GM19351 (cell line): Measurements from ENCODE around the gene MYO7A.

ENCODE experiments used
- ATAC-seq: cut with Tn5 transposase; IDR thresholded peaks from one replicate; pipeline ENCODE4 v1.9.1; 2021; ENCODE audit warnings: mild to moderate bottlenecking, moderate library complexity; ENCODE audit not compliant: unreplicated experiment

The MYO7A gene

DNA sequence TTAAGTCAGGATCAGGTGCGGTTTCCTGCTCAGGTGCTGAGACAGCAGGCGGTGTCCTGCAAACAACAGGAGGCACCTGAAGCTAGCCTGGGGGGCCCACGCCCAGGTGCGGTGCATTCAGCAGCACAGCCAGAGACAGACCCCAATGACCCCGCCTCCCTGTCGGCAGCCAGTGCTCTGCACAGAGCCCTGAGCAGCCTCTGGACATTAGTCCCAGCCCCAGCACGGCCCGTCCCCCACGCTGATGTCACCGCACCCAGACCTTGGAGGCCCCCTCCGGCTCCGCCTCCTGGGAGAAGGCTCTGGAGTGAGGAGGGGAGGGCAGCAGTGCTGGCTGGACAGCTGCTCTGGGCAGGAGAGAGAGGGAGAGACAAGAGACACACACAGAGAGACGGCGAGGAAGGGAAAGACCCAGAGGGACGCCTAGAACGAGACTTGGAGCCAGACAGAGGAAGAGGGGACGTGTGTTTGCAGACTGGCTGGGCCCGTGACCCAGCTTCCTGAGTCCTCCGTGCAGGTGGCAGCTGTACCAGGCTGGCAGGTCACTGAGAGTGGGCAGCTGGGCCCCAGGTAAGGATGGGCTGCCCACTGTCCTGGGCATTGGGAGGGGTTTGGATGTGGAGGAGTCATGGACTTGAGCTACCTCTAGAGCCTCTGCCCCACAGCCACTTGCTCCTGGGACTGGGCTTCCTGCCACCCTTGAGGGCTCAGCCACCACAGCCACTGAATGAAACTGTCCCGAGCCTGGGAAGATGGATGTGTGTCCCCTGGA, at the start of gene MYO7A:
MYO7A (plus strand) TSS at position 327 of the 772 bp plus-strand sequence. CDS start 2,389 bp downstream, outside the sequence.
- no peak for ATAC-seq

DNA sequence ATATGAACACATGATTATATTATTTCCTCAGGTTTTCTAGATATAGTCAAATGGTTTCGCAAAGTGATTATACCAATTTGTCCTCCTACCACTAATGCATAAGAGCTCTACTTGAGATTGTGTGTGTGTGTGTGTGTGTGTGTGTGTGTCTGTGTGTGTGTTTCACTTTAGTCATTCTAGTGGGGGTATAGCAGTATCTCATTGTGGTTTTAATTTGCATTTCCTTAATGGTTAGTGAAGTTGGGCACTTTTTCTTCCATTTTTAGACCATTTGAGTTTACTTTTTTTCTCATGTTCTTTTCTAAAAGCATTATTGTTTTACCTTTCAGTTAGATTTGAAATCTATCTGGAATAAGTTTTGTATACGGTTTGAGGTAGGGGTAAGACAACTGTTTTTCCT, 48.4 kb upstream of the MYO7A start:
- ATAC-seq, result no peak

DNA sequence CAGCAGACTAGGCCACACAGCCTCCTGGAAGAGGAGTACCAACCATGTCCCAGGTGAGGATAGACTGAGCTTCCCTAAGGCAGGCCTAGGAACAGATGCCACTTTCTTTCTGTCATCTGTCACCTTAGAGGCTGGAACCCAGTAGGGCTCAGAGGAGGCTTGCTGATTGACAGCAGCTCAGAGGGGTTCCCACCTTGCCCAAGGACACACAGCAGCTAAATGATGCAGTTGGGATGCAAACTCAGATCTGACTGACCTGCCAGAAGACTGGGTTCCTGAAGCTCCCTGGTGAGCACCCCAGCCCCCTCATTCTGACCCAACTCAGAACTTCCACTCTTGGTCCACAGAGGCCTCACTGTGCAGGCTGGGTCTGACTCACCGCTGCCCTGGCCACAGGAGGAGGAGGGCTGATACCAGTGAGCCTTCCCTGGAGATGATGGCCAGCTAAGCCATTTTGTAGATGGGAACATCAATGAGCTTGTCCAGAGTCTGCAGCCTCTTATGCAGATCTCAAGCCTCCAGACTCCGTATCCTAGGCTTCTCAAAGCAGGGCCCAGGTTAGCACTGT, 47.3 kb upstream of the MYO7A start:
- no peak for ATAC-seq

DNA sequence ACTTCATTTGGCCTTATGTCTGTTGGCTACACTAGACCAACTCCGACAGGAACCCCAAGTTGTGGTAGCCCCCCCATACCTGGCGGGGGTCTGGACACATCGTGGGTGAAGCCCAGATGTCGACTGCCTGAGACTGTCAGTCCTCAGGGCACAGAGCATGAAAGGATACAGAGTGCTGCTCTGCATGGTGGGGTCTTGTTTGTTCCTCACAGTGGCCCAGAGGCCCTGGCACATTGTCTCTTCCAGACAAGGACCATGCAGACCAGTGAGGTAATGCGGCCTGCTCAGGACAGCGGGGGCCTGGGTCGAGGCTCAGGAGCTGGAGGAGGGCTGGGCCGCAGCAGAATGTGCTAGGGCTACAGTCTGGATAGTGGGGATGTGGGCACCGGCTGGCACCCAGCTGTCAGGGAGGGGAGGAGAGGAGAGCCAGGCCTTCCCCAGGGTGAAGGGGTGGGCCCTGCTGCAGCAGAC, 46.6 kb upstream of the MYO7A start:
- no peak for ATAC-seq

DNA sequence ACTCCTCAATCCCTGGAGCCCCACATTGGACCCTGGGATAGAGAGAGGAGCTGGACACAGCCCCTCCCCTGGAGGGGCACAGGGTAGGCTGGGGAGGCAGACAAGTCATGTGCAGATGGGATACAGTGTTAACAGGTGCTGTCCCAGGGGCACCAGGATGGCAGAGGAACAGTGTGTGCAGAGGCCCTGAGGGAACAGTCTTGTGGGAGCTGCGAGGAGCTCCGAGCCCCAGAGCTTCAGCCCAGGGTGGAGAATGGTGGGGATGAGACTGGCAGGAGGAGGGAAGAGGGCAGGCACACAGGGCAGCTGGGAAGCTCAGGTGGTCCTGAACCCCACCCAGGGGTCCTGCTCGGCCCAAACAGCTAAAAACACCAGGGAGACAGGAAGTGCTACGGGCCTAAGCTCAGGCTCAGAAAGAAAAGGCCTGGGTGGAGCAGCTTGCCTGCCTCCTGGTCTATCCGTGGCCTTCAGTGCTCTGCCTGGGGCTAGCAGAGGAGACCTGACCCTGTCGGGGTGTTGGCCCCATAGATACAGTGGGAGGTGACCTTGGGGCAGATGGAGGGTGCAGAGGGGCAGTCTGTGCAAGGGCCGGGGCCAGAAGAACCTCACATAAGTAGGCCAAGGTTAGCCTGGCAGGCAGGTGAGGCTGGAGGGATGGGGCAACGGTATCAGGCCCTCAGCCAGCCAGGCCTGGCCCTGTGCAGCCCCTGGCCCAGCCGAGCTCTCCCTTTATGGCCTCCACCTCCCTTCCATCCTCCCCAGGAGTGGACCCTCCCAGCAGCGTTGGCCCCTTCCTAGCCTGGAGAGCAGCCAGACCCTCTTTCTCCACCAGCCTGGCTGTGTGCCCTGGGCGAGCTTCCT, 45.8 kb upstream of the MYO7A start:
- ATAC-seq, result no peak

DNA sequence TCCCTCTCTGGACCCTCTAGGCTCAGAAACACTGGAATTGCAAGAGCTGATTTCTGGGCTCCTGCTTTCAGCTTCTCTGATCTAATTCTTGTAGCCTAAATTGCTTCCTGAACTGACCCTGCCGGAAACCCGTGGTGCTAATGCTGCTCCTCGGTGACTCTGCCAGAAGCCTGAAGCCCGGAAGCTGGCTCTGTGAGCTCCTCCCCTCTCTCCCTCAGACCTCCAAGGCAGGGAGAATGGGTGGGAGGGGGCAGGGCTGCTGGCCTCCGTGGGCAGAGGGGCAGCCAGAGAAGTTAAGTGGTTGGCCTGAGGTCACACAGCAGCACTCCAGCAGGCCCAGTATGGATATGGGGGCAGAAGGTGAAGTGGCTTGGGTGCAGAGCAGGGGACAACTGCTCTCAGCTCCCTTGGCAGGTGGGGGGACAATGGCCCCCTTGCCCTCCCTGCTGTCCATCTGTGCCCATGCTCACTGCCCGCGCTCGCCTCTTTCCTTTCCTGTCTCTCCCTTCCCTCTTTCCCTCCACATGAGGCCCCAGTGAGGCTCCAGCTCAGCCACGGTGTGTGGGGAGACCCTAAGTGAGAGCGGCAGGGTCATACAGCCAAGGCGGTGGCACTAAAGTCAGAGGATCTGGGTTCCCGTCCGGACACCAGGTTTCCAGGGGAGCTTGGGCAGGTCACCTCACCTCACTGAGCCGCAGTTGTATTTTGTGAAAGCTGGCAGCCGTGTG, 45.0 kb upstream of the MYO7A start:
- no peak for ATAC-seq

DNA sequence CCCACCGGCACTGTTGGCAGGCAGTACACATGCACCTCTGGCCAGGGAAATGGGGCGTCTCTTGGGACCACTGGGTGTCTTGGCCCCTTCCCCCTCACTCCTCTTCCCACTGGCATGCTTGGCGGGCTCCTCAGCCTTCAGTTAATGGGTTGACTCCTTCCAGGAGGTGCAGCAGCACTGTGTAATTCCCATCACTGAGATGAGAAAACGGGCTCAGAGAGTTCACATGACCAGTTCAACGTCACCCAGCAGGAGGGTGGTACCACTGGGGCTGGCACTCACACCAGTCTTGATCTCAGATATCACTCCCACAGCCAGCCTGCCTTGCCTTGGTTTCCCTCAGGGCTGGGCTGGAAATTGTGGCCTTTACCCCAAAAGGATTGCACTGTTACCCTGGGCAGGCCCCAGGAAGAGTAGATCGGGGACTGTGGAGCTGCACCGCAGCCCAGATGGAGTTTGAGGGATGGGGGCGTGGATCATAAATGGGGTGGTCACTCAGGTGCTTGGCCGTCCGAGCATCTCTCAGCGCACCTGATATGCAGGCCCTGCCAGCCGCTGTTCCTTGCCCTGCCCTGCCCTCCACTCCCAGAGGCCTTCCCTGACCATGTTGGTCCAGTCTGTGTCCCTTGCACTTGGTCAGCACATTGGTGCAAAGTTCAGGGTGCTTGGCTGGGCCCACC, 44.3 kb upstream of the MYO7A start:
- no peak for ATAC-seq

DNA sequence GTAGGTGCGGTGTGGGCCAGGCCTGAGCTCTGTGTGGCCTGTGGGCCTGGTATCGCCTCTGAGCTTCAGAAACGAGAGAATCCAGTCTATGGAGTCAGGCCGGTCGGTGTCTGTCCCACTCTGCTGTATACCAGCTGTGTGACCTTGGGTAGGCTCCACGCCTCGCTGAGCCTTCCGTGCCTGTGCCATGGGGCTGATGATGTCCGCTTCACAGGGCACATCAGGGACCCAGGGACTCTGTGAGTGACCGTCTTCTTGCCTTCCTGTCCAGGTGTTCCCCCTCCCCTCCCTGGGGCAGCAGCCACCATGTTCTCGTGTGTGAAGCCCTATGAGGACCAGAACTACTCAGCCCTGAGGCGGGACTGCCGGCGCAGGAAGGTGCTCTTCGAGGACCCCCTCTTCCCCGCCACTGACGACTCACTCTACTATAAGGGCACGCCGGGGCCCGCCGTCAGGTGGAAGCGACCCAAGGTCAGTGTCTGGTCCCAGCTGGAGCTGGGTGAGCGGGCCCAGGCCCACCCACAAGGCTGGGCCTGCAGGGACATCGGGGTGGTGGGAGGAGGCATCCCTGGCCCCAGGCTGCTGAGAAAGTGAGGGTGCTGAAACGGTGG, 43.4 kb upstream of the MYO7A start:
- no peak for ATAC-seq

DNA sequence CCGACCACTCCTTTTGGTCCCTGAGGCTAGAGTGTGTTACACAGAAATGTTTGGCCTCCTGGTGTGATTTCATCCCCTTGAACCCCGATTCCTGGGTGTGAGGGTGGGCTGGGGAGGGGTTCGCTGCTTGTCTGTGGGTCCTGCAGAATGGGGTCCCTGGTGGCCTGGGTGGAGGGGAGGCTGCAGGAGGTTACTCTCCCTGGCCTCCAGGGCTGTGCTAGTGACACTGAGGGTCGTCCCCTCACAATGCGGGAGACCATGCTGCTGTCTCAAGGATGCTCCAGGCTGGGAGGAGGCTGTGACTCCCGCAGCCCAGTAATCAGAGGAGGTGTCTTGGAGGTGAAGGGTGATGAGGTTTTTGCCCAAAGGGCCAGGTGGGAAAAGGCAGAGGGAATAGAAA, 42.4 kb upstream of the MYO7A start:
- no peak for ATAC-seq

DNA sequence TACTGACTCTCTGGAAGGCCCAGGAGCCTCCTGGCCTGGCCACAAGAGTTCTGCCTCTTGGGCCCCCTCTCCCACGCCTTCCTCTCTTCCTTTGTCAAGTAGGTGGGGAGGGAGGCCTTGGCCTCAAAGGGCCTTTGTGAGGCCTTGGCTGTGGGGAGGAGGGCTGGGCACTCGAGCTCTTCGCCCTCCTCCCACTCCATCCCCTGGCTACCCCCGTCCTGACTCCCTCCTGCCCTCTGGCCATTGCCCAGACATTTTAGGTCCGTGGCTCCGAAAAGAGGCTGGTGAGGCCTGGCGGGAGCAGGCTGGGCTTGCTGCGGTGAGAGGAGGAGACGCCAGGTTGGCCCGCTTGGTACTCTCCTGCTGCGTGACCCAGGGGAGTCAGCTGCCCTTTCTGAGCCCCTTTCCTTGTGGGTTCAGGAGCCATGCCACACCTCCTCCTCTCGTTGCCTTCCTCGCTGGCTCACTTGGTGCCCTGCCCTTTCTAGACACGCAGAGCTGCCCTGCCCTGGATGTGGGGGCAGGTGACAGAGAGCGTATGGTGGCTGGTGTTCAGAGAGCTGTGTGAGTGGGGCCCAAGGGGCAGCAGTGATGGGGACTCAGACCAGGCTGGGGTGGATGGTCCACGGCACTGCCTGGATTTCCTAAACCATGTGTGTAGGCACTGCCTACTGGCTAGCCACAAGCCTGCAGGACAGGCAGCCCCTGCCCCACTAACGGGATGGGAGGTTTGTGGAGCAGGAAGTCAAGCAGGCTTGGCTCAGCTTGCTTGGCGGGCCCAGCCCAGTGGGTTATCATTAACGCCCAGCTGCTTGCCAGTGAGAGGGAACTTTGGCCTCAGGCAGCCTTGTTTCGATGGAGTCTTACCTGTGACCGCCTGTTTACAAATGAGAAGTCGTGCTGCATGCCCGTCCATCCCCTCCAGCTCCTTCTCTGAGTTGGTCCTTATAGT, 41.2 kb upstream of the MYO7A start:
- ATAC-seq, result no peak

DNA sequence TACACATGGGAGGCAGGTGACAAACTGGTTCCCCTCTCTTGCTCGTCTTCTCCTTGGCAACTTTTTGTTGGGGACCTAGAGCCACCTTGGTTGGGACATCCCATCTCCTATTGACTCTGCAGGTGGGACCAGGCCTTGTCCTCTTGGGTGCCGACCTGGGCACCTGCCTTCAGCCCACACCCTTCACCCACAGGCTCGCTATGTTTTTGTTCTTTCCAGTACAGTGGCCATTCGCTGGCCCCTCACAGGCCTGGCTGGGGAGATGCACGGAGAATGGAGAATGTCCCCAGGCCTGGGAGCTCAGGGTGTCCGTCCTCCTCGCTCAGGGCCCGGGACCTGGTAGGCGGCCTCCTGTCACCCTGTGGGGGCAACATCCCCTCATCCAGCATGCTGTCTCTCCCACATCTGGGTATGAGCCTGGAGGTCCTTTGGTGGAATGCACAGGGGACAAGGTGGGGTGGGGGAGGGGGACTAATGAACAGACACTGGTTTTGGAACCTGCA, 40.3 kb upstream of the MYO7A start:
- no peak for ATAC-seq

DNA sequence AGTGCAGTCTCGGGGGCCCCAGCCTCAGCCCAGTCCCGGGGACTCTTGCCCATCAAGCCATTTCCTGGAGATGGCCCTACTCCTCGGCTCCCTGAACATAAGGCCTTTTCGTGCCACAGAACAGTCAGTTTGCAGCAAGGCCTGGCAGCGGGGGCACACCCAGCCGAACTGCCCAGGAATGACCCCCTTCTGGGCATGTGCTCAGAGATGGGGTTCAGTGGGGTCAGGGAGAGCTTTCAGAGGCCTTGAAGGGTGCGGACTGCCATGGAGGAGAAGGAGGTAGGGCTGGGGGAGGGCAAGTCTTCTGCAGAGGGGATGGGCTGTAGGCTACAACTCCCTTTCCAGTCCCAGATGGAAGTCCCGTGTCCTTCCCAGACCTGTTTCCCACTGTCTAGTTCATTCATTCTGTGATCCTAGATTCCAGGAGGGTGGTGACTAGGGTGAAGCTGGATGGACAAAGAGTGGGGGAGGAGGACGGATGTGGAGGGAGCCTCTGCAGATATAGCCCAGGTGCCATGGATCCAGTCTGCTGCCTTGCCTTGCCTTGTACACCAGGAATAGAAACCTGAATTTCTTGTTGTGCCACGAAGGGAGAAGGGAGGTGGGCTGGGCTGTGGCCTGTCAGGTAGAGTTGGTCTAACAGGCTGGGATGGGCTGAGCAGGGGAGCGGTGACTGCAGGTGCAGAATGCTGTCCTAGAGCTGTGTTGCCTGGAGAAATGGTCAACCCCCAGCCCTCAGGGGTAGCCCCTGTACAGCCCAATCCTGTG, 39.6 kb upstream of the MYO7A start:
- no peak for ATAC-seq

DNA sequence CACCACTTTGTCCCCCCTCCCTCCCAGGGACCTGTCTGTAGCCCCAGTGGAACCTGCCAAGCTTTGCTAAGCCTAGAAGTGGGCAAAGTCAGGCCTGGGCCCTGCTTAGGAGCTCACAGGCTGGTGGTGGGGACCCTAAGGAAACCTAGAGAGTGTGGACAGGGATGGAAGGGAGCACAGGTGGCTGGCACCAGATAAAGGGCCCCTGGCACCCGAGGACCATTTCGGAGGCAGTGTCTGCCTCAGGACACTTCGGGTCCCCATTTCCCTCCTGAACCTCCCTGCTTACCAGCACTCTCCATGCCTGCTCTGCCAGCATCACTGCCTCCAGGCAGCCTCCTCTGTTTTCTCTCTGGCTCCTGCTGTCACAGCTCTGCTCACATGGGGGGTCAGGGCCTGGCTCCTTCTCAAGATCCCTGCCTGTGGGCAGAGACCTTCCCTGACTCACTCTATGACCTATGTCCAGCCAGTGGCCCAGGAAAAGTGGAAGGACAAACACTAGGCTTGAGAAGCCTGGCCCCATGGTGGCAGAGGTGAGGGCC, 39.0 kb upstream of the MYO7A start:
- ATAC-seq, result no peak

DNA sequence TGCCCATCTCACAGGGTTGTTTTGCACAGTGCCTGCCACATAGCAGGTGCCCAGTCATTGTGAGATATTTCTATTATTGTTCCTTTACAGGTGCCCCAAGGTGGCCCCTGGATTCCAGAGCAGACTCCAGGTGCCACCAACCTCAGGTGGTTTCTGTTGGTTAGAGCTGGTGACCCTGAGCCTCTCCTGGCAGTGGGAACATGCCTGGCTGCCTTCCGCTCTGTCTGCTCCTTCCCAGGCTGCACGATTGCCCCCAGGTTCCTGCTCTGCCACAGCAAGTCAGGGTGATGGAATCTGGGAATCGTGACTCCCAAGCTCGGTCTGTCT, 38.0 kb upstream of the MYO7A start:
- ATAC-seq, result no peak

DNA sequence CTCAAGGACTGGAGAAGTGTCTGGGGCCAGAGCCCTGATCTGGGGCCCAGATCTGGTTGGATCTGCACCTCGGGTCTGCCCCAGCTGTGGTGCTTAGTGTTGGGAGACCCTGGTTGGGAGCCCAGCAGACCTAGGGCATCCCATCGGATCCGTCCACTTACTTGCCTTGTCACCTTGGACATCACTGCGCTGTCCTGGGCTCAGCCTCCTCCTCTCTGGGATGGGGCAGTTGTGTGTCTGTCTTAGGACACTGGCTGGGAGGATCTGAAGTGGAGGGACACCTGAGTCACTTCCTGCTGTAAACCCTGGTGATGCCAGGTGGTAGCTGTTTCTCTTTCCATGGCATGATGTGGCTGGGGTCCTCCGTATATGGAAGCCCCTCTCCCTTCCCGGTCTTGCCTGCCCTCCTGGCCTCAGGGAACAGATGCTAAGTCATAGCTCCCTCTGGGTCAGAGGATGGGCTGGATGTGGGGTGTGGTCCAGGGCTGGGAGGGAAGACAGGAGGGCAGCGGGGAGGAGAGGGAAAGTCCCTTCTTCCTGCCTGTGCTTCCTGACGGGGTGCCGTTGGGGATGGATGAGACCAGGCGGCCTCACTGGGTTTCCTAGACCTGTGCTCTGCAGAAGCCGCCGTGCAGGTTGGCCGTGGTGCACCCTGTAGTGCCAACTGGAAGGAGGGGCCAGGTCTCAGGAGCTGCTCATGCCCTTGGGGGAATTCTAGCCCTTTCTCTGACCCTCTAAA, 37.5 kb upstream of the MYO7A start:
- no peak for ATAC-seq

DNA sequence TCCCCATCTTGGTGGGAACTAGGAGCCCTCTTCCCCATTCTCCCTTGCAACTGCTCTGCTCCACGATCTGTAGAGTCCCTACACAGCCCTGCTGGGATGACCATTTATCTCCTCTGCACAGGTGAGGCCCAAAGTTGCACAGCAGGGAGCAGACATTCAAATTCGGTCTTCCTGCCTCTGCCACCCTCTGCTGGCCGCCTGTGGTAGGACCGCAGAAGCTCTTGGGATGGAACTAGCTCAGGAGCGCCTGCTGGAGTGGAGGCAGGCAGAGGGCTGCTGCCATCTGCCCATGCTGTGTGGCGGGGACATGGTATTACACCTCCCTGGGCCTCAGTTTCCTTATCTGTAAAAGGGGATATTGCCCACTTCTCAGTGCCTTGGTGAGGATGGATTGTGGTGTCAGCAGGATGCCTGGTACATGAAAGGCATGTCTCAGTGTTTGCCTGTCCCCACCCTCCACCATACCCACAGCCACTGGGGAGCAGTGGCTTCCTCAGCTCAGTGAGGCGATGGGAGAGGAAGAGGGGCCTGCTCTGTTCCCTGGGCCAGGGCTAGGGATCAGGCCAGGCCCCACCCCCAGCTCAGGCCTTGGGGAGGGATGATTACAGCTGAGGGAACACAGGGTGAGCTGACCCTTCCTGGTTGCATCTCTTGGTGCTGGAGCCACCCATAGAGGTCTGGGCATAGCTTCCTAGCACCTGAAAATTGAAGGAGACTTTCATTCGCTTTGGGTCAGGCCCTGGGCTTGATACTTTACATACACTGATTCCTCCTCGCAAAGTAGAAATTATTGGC, 36.7 kb upstream of the MYO7A start:
- peak; percentile 93 for ATAC-seq
